Right atrium auricular region (tissue), 2 donors: ENCODE measurements around the gene HOXB13. TPM values are rescaled to one million over a fixed set of nuclear protein-coding genes. Genes with fewer than 3 reads are reported as not detected.

ENCODE experiments used
- DNase-seq: peaks from one replicate; pipeline ENCODE4 v3.0.0-alpha.2; 2019; ENCODE audit warnings: low spot score
- H3K27ac ChIP-seq, 2 donors: fragments of 200-600 bp; sonication (generic); 1 replicate in 1 of 2; 2 replicates in 1 of 2; pipeline ENCODE4 v1.5.1; 2016 to 2019
- H3K27me3 ChIP-seq, 2 donors: fragments of 200-600 bp; sonication (generic); one replicate each; pipeline versions ENCODE4 v1.5.1 to v1.6.0; 2017 to 2019
- H3K36me3 ChIP-seq: fragments of 200-600 bp; sonication (generic); one replicate; pipeline ENCODE4 v1.5.1; 2016
- H3K4me1 ChIP-seq, 2 donors: fragments of 200-600 bp; sonication (generic); one replicate each; pipeline versions ENCODE4 v1.5.1 to v1.6.0; 2017 to 2019
- H3K4me3 ChIP-seq, 2 donors: fragments of 200-600 bp; sonication (generic); 1 replicate in 1 of 2; 2 replicates in 1 of 2; pipeline ENCODE4 v1.5.1; 2017 to 2019; ENCODE audit warnings: mild to moderate bottlenecking in 1 of 2, moderate library complexity in 1 of 2
- H3K9me3 ChIP-seq, 2 donors: fragments of 200-600 bp; sonication (generic); one replicate each; pipeline ENCODE4 v1.5.1; 2019
- CTCF ChIP-seq, 2 donors: fragments of 200-600 bp; sonication (generic); IDR thresholded peaks; one replicate each; pipeline ENCODE4 v1.5.1; 2019; ENCODE audit warnings: antibody characterized with exemption in 2 of 2
- total RNA-seq, 2 donors: library from RNA; depleted of rRNA; stranded (reverse); fragments of >200 nt; gene quantifications; one replicate each; pipeline ENCODE4 v1.1.0, GENCODE V29; 2016

HOXB13 gene
- total RNA-seq, 2 donors from 2014 or later = not detected

- no peak for DNase-seq
- no peak for TF ChIP-seq CTCF (IDR thresholded peaks at IDR 0.05)
- Histone ChIP-seq H3K27me3 (peaks cover 67 to 83% of the 10 kb centered on the region in 2 donors), H3K9me3 (no peaks in the 10 kb centered on the region), H3K27ac (no peak overlapping the region), H3K4me1 (peaks cover 0 to 20% of the 10 kb centered on the region in 2 donors), H3K4me3 (no peak overlapping the region), H3K36me3 (no peaks in the 10 kb centered on the region)
Measured at GRCh38 chr17:48751172-48751571, 22.6 kb upstream of the HOXB13 start.

DNA sequence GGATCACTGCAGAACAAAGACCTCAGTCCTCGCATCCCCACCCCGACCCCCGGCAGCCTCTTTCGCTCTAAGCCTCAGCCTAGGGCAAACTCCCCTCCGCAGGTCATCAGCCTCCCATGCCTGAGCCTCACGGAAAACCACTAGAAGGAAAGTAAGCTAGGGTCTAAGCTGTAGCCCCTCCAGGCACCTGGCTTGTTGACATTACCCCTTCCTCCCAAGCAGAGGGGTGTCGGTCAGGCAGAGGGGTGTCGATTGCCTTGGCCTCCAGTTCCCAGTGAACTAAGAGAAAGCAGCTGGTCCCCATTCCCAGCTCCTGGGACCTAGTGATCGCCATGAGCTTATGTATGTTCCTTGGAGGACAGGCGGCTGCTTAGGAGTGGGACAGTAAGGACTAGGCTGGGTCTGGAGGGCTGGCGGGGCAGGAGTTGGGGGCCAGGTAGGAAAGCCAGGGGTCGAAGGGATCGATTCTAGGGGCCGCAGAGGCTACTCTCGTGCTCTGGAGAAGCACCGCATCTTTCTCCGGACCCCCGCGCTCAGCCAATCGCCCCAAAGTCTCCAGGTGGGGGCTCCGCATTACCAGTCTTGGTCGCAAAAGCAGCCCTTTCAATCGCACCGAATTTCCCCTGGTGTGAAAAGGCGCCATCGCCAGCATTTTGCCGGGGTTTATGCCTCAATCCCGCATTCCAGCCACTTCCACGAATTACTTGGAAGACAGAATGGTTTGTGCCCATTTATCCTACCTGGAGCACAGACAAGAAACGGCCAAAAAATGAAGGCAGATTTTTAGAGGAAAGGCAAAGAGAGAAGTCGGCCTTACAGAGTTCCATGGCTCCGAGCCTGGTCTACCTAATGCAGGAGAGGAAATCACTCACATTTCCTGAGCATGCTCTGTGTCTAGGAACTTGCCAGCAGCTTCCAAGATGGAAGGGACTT is 21.3 kb upstream of the HOXB13 start:
- Histone ChIP-seq H3K9me3 (no peaks in the 10 kb centered on the region), H3K27me3 (peaks cover 65 to 81% of the 10 kb centered on the region in 2 donors), H3K36me3 (no peaks in the 10 kb centered on the region), H3K4me1 (peaks cover 0 to 13% of the 10 kb centered on the region in 2 donors), H3K4me3 (no peak overlapping the region), H3K27ac (no peak overlapping the region)
- no peak for TF ChIP-seq CTCF (IDR thresholded peaks at IDR 0.05)
- no peak for DNase-seq

- H3K4me3 ChIP-seq = no peak overlapping the region
- H3K27ac ChIP-seq = no peak overlapping the region
- peaks cover 57 to 81% of the 10 kb centered on the region in 2 donors for H3K27me3 ChIP-seq
- H3K9me3 ChIP-seq = no peaks in the 10 kb centered on the region
- peaks cover 0 to 4% of the 10 kb centered on the region in 2 donors for H3K4me1 ChIP-seq
- no peak for DNase-seq
- TF ChIP-seq CTCF (IDR thresholded peaks at IDR 0.05) = no peak
- no peaks in the 10 kb centered on the region for H3K36me3 ChIP-seq
Measured at GRCh38 chr17:48748718-48749566, 20.4 kb upstream of the HOXB13 start.

DNA sequence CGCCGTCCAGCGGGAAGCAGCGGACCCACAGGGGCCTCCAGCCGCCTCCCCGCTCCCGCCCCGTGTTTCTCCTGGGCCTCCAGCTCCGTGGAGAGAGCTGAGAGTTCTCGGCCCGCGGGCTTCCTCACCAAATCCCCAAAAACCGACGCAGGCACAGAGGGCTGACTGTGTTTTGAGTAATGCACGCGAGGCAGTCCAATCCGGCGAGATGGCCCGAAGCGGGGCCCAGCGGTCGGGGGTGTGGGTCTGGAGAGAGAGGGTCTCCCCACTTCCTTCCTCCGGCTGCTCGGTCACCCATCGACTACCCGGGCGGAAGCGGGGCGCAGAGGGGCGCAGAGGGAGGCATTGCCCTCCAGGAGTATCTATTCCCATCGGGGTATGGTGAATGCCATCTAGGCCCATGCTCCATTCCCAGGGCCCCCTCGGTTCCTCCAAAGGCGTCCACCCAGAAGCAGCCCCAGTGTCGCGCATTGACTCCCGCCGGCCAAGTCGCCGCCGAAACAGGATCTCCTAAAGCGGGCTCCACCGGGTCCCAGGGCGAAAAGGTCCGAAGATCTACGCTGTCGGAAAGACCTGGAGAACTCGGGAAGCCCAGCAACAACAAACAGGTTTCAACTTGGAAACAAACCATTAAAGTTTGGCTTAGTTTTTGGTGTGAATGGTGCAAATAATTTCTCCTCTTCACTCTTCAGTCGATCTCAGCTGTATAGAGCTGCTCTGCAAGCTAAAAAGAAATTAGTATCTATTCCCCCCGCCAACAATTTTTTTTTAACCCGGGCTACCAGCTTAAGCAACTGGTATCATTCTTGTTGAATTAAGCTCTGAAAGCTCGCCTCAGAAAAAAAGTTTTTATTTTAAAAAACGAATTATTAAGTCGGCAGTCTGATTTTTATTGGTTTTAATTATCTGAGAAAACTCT is 19.2 kb upstream of the HOXB13 start:
- Histone ChIP-seq H3K27ac (no peak overlapping the region), H3K36me3 (no peaks in the 10 kb centered on the region), H3K4me3 (no peak overlapping the region), H3K27me3 (peaks cover 48 to 73% of the 10 kb centered on the region in 2 donors), H3K4me1 (peaks cover 0 to 1% of the 10 kb centered on the region in 2 donors), H3K9me3 (no peaks in the 10 kb centered on the region)
- no peak for TF ChIP-seq CTCF (IDR thresholded peaks at IDR 0.05)
- DNase-seq = no peak

GRCh38 chr17:48746916-48747444 is 18.4 kb upstream of the HOXB13 start:
- H3K27me3 ChIP-seq = peaks cover 45 to 67% of the 10 kb centered on the region in 2 donors
- no peaks in the 10 kb centered on the region for H3K4me1 ChIP-seq

More at GRCh38 chr17:48746916-48747444, 18.4 kb upstream of the HOXB13 start:
- H3K9me3 ChIP-seq = no peaks in the 10 kb centered on the region
- TF ChIP-seq CTCF (IDR thresholded peaks at IDR 0.05) = no peak
- no peak overlapping the region for H3K27ac ChIP-seq
- no peaks in the 10 kb centered on the region for H3K36me3 ChIP-seq
- no peak for DNase-seq
- no peak overlapping the region for H3K4me3 ChIP-seq
